ENCODE measurements around the gene CDH16. TPM values are rescaled to one million over a fixed set of nuclear protein-coding genes. Genes with fewer than 3 reads are reported as not detected.

CDH16 gene
- total RNA-seq, 1 donor from 2014 or later, result 1.8 TPM

DNA sequence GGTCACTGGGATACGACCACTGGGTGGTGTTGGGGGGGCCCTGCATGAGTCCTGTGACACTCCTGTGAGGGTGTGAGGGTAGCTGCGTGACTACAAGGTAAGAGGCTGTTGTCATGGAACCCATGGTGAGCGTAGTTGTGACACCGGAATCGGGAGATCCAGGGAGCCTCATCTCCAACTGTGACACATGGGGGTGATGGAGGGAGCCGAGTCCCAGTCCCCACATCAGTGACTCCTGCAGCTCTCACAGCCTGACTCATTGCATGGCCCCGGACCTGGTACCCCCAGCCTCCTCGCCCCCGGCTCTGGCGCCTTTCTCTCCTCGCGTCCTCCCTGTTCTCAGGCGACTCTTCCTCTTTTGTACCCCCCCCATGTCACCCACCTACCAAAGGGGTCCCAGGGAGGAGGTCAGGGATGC lies 14.2 kb downstream of the CDH16 start:
- FAIRE-seq (no peak), DNase-seq (ENCODE audit: low read depth) (no peak)
- TF ChIP-seq, protein P1, sequence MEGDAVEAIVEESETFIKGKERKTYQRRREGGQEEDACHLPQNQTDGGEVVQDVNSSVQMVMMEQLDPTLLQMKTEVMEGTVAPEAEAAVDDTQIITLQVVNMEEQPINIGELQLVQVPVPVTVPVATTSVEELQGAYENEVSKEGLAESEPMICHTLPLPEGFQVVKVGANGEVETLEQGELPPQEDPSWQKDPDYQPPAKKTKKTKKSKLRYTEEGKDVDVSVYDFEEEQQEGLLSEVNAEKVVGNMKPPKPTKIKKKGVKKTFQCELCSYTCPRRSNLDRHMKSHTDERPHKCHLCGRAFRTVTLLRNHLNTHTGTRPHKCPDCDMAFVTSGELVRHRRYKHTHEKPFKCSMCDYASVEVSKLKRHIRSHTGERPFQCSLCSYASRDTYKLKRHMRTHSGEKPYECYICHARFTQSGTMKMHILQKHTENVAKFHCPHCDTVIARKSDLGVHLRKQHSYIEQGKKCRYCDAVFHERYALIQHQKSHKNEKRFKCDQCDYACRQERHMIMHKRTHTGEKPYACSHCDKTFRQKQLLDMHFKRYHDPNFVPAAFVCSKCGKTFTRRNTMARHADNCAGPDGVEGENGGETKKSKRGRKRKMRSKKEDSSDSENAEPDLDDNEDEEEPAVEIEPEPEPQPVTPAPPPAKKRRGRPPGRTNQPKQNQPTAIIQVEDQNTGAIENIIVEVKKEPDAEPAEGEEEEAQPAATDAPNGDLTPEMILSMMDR (IDR thresholded peaks at IDR 0.05; ENCODE audit: insufficient read depth, low read length, severe bottlenecking), result no peak
- H3K27me3 ChIP-seq (ENCODE audit: control insufficient read depth, insufficient read depth, low read length), result no peaks in the 10 kb centered on the region
- H3K4me3 ChIP-seq (ENCODE audit: low read depth, low read length), result no peak overlapping the region
- H3K36me3 ChIP-seq (ENCODE audit: control insufficient read depth, insufficient read depth, low read length), result no peaks in the 10 kb centered on the region

DNA sequence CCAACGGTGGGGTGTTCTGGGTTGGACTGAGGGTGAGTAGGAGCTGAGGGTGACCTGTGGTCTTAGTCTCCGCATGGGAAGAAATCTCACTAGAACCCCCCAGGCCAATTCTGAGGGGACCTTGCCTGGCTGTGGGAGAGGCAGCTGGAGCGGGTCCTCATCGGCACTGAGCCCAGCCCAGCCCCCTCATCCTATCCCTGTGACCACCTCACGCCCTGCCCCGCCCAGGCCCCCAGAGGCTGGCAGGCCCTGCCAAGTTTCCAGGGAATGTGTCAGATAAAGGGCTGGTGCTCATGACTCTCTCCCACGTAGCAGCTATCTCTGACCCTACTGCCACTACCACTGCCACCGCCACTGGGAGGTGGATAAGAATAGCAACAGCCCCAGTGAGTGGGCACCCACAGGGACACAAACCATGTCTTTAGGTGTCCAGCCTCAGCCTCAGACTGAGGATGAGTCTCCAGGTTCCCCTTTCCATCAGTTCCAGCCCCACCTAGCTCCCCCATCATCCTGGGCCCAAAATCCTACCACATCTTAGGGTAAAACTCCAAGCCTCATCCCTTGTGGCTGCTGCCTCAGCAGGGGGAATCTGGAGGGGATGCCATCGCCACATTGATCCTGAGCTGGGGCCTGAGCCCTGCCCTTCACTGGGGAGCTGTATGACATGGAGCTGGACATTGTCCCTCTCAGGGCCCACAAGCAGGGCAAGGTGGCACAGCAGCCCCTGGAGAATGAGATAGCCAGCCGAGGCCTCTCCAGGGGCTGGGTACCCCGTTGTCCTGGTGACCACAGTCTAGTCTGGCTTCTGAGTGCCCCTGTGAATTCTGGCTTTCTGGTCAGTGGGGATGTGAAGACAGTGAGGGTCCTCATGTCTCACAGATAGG lies 14.9 kb downstream of the CDH16 start:
- no peak for FAIRE-seq
- TF ChIP-seq, protein P1 (IDR thresholded peaks at IDR 0.05; ENCODE audit: insufficient read depth, low read length, severe bottlenecking), result no peak
- no peak for DNase-seq (ENCODE audit: low read depth)
- Histone ChIP-seq H3K27me3 (ENCODE audit: control insufficient read depth, insufficient read depth, low read length) (no peaks in the 10 kb centered on the region), H3K36me3 (ENCODE audit: control insufficient read depth, insufficient read depth, low read length) (no peaks in the 10 kb centered on the region), H3K4me3 (ENCODE audit: low read depth, low read length) (no peak overlapping the region)

DNA sequence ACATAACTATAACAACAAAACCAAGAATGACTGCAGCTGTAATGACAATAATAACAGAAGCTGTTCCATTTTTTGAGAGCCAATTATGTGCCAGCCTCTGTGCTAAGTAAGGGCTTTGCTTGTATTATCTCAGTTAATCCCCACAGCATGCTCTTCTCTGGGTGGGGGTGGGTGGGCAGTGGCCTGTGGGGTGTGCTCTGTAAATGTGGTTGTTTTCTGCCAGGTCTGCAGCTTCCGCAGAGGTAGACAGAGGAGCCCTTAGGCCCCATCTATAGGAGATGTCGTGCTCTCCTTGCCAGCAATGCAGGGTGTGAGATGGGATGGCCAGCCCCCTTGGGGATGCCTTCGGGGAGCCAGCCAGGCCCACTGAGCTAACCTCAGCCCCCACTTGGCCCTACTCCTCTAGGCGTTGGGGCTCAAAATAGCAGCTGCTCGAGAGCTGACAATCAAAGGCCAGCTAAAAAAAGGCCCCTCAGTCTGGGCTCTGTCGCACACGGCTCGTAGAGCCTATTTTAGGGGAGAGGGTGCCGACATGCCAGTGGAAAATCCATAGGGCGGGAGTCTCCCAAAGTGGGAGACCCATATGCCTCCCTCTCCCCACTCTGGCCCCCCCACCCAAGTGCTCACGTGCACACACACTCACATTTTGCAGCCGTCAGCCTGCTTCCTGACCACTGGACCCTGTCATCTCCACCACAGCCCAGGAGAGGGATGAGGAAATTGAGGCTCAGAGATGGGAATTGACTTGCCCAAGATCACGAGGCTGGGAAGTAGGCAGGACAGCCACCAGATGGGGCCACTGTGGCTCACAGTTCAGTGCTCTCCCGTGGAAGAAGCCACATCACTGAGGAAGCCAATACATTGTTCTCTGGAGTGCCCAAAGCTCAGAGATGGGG lies 15.8 kb downstream of the CDH16 start:
- TF ChIP-seq, protein P1 (IDR thresholded peaks at IDR 0.05; ENCODE audit: insufficient read depth, low read length, severe bottlenecking), result peak; percentile 10
- FAIRE-seq, result no peak
- DNase-seq (ENCODE audit: low read depth), result no peak

DNA sequence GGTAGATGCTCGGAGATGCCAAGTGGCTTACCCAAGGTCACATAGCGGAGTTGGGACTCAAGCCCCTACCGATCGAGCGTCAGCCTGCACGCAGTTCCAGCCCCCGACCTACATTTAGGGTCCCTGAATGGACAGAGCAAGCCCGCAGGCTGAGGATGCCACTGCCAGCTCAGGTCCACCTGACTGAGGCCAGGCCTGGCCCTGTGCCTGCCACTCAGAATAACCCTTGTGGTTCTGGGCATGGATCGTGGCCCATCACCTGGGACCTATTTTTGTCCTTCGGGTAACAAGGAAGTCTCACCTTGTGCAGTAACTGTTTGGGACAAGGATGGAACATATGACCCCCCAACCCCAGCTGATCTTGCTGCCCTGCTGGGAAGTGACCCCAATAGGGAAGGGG lies 17.1 kb downstream of the CDH16 start:
- TF ChIP-seq, protein P1 (IDR thresholded peaks at IDR 0.05; ENCODE audit: insufficient read depth, low read length, severe bottlenecking), result no peak
- H3K36me3 ChIP-seq (ENCODE audit: control insufficient read depth, insufficient read depth, low read length), result no peaks in the 10 kb centered on the region
- DNase-seq (ENCODE audit: low read depth), result no peak
- no peak overlapping the region for H3K4me3 ChIP-seq (ENCODE audit: low read depth, low read length)
- no peak for FAIRE-seq
- H3K27me3 ChIP-seq (ENCODE audit: control insufficient read depth, insufficient read depth, low read length), result no peaks in the 10 kb centered on the region

More for the DNA sequence above, 15.8 kb downstream of the CDH16 start:
- H3K27me3 ChIP-seq (ENCODE audit: control insufficient read depth, insufficient read depth, low read length), result no peaks in the 10 kb centered on the region
- H3K4me3 ChIP-seq (ENCODE audit: low read depth, low read length), result no peak overlapping the region
- H3K36me3 ChIP-seq (ENCODE audit: control insufficient read depth, insufficient read depth, low read length), result no peaks in the 10 kb centered on the region

DNA sequence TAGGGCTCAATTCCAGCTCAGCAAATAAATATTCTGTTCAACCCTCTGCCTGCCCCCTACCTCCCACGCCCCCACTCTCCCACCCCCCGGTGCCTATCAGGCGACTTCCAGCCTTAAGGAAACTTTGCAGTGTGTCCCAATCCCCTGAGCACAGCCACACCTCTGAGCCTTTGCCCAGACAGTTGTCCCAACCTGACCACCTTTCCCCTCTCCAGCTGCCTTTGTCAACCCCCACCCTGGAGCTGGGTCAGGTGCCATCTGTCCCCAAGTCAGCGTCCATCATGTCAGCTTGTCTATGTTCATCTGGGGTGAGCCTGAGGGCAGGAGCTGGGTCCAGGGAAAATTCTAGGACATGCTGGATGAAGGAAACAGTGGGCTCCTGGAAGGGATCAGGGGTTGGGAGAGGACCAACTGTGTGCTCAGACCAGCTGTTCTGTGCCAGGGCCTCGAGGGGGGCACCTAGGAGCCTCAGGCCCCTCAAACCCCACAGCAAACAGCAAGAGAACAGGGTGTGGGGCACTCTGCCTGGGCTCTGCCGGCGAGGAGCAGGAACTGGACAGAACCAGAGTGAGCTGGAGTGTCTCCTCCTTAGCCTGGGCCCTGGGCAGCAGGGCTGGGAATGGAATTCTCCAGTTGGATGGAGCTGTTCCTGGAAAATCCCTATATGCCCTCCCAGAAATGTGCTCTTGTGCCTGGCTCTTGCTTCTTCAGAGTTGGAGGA lies 17.8 kb downstream of the CDH16 start:
- TF ChIP-seq, protein P1 (IDR thresholded peaks at IDR 0.05; ENCODE audit: insufficient read depth, low read length, severe bottlenecking), result no peak
- no peak for DNase-seq (ENCODE audit: low read depth)

More for the DNA sequence above, 17.8 kb downstream of the CDH16 start:
- FAIRE-seq, result no peak
- H3K27me3 ChIP-seq (ENCODE audit: control insufficient read depth, insufficient read depth, low read length), result no peaks in the 10 kb centered on the region
- H3K4me3 ChIP-seq (ENCODE audit: low read depth, low read length), result no peak overlapping the region
- no peaks in the 10 kb centered on the region for H3K36me3 ChIP-seq (ENCODE audit: control insufficient read depth, insufficient read depth, low read length)

Measured in bronchial epithelial cell (primary cell).